Measurements from ENCODE around the gene EPS8L3. TPM values are rescaled to one million over a fixed set of nuclear protein-coding genes. Genes with fewer than 3 reads are reported as not detected.
A peak's percentile ranks its signal among the peaks of the same experiment; 100 is the strongest.
"Not testable (repeated sequence)": the region's sequence is repeated elsewhere in the genome, so short reads cannot be mapped to it uniquely, and the experiment has no call there.

Gene EPS8L3
- total RNA-seq, 2 donors from 2014 or later = not detected

DNA sequence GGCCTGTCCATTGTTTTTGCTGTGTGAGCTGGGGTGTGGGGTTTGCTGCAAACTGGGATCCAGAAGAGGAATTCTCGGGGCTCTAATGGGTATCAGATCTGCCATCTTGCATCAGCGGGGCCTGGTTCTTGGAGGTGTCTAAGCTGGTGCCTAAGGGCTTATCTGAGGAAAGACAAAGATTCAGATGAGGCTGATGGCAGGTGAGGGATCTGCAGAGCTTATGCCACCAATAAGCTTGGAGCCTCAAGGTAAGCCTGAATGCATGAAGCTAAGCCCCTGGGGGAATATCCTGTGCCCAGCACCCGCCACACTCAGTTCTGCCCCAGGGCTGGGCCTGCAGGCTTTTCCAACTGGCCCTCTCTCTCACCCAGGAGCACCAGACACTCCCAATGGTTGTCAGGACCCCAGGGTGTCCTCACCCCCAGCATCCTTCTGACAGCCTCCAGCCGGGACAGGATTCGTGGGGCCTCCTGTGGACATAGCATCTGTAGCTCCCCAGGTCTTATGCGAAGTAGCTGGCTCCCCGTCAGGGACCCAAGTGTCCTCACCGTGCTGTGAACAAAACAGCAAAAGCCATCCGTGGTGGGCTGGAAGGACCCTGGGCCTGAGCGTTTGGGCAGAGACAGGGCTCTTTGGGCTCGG lies 13.4 kb downstream of the EPS8L3 start:
- no peaks in the 10 kb centered on the region for H3K4me1 Mint-ChIP-seq
- H3K27ac Mint-ChIP-seq = no peak overlapping the region
- DNase-seq = no peak
- H3K4me3 Mint-ChIP-seq = no peak overlapping the region
- H3K27me3 Mint-ChIP-seq = peaks cover 61% of the 10 kb centered on the region
- H3K9me3 ChIP-seq (ENCODE audit: control insufficient read depth, low read length, poor library complexity, severe bottlenecking) = no peaks in the 10 kb centered on the region
- no peak for ATAC-seq
- H3K36me3 Mint-ChIP-seq (ENCODE audit: low read depth) = peaks cover 7% of the 10 kb centered on the region

DNA sequence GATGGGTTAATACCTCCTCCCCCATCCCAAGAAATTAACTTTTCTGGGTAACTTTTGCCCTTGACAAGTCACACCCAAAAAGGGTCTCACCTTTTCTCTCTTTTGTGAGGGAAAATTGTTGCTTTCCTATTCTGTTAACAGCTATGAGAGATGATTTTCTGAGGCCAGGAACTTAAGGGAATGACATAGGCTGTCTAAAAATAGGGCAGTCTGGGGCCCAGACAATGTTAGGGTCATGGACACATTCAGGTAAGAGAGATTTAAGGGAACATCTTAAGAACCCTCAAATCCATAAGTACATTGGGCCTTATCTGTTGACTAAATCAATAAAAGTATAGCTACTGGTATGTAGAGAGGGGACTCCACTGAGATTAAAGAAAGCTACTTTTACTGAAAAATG lies 14.5 kb downstream of the EPS8L3 start:
- no peak for ATAC-seq
- no peak for DNase-seq
- Mint-ChIP-seq H3K4me3 (no peak overlapping the region), H3K36me3 (ENCODE audit: low read depth) (peaks cover 7% of the 10 kb centered on the region), H3K27me3 (peaks cover 60% of the 10 kb centered on the region), H3K27ac (no peak overlapping the region), H3K4me1 (no peaks in the 10 kb centered on the region)
- H3K9me3 ChIP-seq (ENCODE audit: control insufficient read depth, low read length, poor library complexity, severe bottlenecking) = no peaks in the 10 kb centered on the region

DNA sequence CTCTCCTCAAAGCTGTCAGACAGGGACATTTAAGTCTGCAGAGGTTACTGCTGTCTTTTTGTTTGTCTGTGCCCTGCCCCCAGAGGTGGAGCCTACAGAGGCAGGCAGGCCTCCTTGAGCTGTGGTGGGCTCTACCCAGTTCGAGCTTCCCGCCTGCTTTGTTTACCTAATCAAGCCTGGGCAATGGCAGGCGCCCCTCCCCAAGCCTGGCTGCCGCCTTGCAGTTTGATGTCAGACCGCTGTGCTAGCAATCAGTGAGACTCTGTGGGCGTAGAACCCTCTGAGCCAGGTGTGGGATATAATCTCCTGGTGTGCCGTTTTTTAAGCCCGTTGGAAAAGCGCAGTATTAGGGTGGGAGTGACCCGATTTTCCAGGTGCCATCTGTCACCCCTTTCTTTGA lies 15.4 kb downstream of the EPS8L3 start:
- not testable (repeated sequence) for H3K27ac Mint-ChIP-seq; H3K36me3 Mint-ChIP-seq (ENCODE audit: low read depth); H3K4me1 Mint-ChIP-seq; H3K4me3 Mint-ChIP-seq; DNase-seq; H3K9me3 ChIP-seq (ENCODE audit: control insufficient read depth, low read length, poor library complexity, severe bottlenecking); ATAC-seq
- H3K27me3 Mint-ChIP-seq = peaks cover 53% of the 10 kb centered on the region

GRCh38 chr1:109740615-109741373 lies 22.9 kb downstream of the EPS8L3 start, which contains the start of gene GSTM3:
Gene GSTM3, minus strand, starts transcription at chr1:109741038. Its CDS starts 751 bp downstream, at chr1:109740287.
- Mint-ChIP-seq H3K27me3 (peaks cover 5% of the 10 kb centered on the region), H3K36me3 (ENCODE audit: low read depth) (peaks cover 6% of the 10 kb centered on the region), H3K4me1 (peaks cover 17% of the 10 kb centered on the region), H3K4me3 (peak within 1 kb of the TSS; percentile 90), H3K27ac (peak within 1 kb of the TSS; percentile 29)
- peak; percentile 3 for ATAC-seq
- no peak for DNase-seq
- no peaks in the 10 kb centered on the region for H3K9me3 ChIP-seq (ENCODE audit: control insufficient read depth, low read length, poor library complexity, severe bottlenecking)

GRCh38 chr1:109739738-109740614 lies 23.7 kb downstream of the EPS8L3 start:
- DNase-seq = peak; percentile 76 to 81 (median 79)
- Mint-ChIP-seq H3K4me1 (peaks cover 17% of the 10 kb centered on the region), H3K27me3 (peaks cover 5% of the 10 kb centered on the region), H3K27ac (peak overlapping the region; percentile 29), H3K36me3 (ENCODE audit: low read depth) (peaks cover 6% of the 10 kb centered on the region), H3K4me3 (peak overlapping the region; percentile 90)
- no peaks in the 10 kb centered on the region for H3K9me3 ChIP-seq (ENCODE audit: control insufficient read depth, low read length, poor library complexity, severe bottlenecking)
- ATAC-seq = peak; percentile 98

GRCh38 chr1:109733236-109733870 lies 30.4 kb downstream of the EPS8L3 start:
- no peak overlapping the region for H3K27ac Mint-ChIP-seq
- DNase-seq (no peak), ATAC-seq (no peak)
- no peak overlapping the region for H3K4me3 Mint-ChIP-seq
- no peaks in the 10 kb centered on the region for H3K9me3 ChIP-seq (ENCODE audit: control insufficient read depth, low read length, poor library complexity, severe bottlenecking)
- peaks cover 5% of the 10 kb centered on the region for H3K36me3 Mint-ChIP-seq (ENCODE audit: low read depth)
- peaks cover 2% of the 10 kb centered on the region for H3K4me1 Mint-ChIP-seq
- H3K27me3 Mint-ChIP-seq = peaks cover 15% of the 10 kb centered on the region

- Mint-ChIP-seq H3K27ac (no peak overlapping the region), H3K27me3 (peaks cover 15% of the 10 kb centered on the region), H3K4me3 (no peak overlapping the region), H3K4me1 (peaks cover 2% of the 10 kb centered on the region), H3K36me3 (ENCODE audit: low read depth) (peaks cover 3% of the 10 kb centered on the region)
- ATAC-seq = no peak
- no peak for DNase-seq
- H3K9me3 ChIP-seq (ENCODE audit: control insufficient read depth, low read length, poor library complexity, severe bottlenecking) = no peaks in the 10 kb centered on the region
Observed at GRCh38 chr1:109732390-109732881, 31.3 kb downstream of the EPS8L3 start.

- Mint-ChIP-seq H3K4me3 (no peak overlapping the region), H3K27ac (no peak overlapping the region), H3K36me3 (ENCODE audit: low read depth) (peaks cover 3% of the 10 kb centered on the region), H3K27me3 (peaks cover 26% of the 10 kb centered on the region), H3K4me1 (peaks cover 2% of the 10 kb centered on the region)
- H3K9me3 ChIP-seq (ENCODE audit: control insufficient read depth, low read length, poor library complexity, severe bottlenecking) = no peaks in the 10 kb centered on the region
- ATAC-seq = no peak
- no peak for DNase-seq
Observed at GRCh38 chr1:109730666-109731065, 33.1 kb downstream of the EPS8L3 start.

DNA sequence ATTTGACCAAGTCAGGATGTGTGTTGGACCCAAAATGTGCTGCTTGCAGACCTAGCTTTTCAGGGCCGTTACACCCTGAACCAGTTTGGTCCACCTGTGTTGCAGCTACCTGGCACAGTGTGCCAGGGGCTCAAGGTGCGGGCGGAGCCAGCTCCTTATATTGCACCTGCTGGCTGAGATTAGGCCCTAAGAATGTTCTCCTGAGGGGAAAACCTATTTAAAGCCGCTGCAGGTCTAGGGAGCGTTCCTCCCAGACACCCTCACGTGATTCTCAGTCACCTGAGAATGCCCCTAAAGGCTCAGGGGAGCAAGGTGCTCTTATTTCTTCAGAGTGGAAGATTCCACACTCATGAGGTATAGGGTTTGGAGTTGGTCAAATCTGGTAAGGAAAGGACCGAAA lies 34.9 kb downstream of the EPS8L3 start:
- peaks cover 27% of the 10 kb centered on the region for H3K27me3 Mint-ChIP-seq
- H3K9me3 ChIP-seq (ENCODE audit: control insufficient read depth, low read length, poor library complexity, severe bottlenecking) = no peaks in the 10 kb centered on the region
- H3K36me3 Mint-ChIP-seq (ENCODE audit: low read depth) = no peaks in the 10 kb centered on the region
- H3K4me1 Mint-ChIP-seq = peaks cover 2% of the 10 kb centered on the region
- H3K4me3 Mint-ChIP-seq = no peak overlapping the region
- no peak overlapping the region for H3K27ac Mint-ChIP-seq
- ATAC-seq (no peak), DNase-seq (no peak)

DNA sequence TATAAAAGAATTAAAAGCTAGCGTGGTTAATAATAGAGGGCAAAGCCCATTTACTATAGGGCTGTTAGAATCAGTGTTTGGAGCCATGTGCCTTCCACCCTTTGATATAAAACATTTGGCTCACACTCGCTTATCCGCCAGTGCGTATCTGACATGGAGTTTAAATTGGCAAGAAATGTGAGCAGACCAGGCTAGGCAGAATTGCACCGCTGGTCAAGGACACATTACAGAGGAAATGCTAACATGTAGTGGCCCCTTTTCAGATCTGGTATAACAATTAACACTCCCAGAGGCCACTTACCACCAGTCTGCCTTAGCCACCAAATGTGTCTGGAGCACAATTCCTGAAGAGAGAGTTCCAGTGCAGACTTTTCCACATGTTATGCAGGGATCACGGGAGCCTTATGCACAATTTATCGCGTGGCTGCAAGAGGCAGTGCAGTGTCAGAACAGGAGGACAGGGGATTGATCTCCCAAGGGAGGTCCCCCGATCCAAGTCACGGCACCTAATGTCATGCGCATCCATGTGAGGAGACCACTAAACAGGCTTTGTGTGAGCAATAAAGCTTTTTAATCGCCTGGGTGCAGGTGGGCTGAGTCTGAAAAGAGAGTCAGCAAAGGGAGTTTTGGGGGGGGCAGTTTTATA lies 36.9 kb downstream of the EPS8L3 start:
- DNase-seq = no peak
- no peaks in the 10 kb centered on the region for H3K4me1 Mint-ChIP-seq
- H3K36me3 Mint-ChIP-seq (ENCODE audit: low read depth) = no peaks in the 10 kb centered on the region
- H3K4me3 Mint-ChIP-seq = no peak overlapping the region
- H3K9me3 ChIP-seq (ENCODE audit: control insufficient read depth, low read length, poor library complexity, severe bottlenecking) = no peaks in the 10 kb centered on the region
- H3K27ac Mint-ChIP-seq = no peak overlapping the region
- no peak for ATAC-seq
- H3K27me3 Mint-ChIP-seq = peaks cover 19% of the 10 kb centered on the region

GRCh38 chr1:109726007-109726406 lies 37.7 kb downstream of the EPS8L3 start:
- H3K27me3 Mint-ChIP-seq = peaks cover 17% of the 10 kb centered on the region
- H3K36me3 Mint-ChIP-seq (ENCODE audit: low read depth) = no peaks in the 10 kb centered on the region
- no peak overlapping the region for H3K27ac Mint-ChIP-seq
- no peak for DNase-seq
- H3K4me1 Mint-ChIP-seq = no peaks in the 10 kb centered on the region
- H3K4me3 Mint-ChIP-seq = no peak overlapping the region
- ATAC-seq = no peak
- no peaks in the 10 kb centered on the region for H3K9me3 ChIP-seq (ENCODE audit: control insufficient read depth, low read length, poor library complexity, severe bottlenecking)

DNA sequence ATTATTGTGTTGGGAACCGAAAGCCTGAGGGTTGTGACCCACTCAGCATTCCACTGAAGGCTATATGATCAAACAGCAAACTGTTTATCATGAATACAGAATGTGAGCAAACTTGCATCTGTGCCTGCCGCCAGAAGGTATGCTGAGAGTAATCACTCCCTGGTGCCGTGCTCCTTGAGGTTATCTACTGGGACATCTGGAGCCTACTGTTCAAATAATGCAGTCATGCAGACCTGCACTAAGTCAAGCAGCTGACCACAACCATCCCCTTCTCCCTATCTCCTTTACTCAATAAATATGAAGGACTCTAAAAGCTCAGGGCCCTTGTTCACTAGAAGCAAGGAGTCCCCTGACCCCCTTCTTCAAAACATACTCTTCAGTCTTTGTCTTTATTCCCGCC lies 38.2 kb downstream of the EPS8L3 start:
- no peaks in the 10 kb centered on the region for H3K36me3 Mint-ChIP-seq (ENCODE audit: low read depth)
- DNase-seq (no peak), ATAC-seq (no peak)
- H3K4me3 Mint-ChIP-seq = no peak overlapping the region
- no peak overlapping the region for H3K27ac Mint-ChIP-seq
- H3K27me3 Mint-ChIP-seq = peaks cover 17% of the 10 kb centered on the region
- no peaks in the 10 kb centered on the region for H3K9me3 ChIP-seq (ENCODE audit: control insufficient read depth, low read length, poor library complexity, severe bottlenecking)
- H3K4me1 Mint-ChIP-seq = no peaks in the 10 kb centered on the region

Data from T-helper 17 cell (primary cell).